Hematopoietic multipotent progenitor cell treated with erythropoietin and hydrocortisone succinate and interleukin-3 and kit ligand, for 8 days (in vitro differentiated cells): ENCODE measurements around the gene TMEM198.

Experiments
- DNase-seq: peaks from one replicate; pipeline ENCODE4 v3.0.0-alpha.2; 2015

TMEM198 gene

GRCh38 chr2:219591091-219591490 lies 47.3 kb downstream of the TMEM198 start:
- no peak for DNase-seq

- no peak for DNase-seq
Observed at GRCh38 chr2:219592736-219593135, 48.9 kb downstream of the TMEM198 start.

DNA sequence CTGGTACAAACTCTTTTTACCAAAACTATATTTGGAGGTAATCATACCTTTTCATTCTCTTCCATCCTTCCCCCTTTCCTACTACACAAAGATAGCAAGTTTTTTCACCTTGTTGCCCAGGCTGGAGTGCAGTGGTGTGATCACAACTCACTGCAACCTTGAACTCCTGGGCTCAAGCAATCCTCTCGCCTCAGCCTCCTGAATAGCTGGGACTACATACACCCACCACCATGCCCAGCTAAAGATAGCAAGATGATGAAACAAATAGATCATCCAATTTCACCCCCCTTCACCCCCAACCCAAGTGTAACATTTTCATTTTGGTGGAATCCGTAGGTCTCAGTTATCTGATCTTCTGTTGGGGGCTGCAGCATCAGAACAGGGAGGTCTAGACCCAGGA lies 49.3 kb downstream of the TMEM198 start:
- DNase-seq = no peak

DNA sequence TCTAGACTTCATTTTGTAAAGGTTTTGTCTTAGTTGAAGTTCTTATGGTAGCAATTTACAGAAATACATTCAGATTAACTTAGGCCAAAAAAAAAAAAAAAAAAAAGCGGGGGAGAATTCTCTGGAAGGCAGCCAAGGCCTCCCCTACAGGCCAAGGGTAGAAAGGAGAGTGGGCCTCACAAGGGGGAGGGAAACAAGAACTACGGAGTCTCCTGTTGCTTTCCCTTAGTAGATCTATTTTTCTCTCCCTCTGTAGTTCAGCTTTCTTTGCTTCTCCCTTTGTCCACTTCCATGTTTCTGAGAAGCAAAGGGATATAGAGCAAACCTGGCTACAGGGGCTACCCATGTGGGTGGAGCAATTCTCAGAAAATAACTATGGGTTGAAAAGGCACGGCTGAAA lies 51.4 kb downstream of the TMEM198 start:
- peak; percentile 67 for DNase-seq

DNA sequence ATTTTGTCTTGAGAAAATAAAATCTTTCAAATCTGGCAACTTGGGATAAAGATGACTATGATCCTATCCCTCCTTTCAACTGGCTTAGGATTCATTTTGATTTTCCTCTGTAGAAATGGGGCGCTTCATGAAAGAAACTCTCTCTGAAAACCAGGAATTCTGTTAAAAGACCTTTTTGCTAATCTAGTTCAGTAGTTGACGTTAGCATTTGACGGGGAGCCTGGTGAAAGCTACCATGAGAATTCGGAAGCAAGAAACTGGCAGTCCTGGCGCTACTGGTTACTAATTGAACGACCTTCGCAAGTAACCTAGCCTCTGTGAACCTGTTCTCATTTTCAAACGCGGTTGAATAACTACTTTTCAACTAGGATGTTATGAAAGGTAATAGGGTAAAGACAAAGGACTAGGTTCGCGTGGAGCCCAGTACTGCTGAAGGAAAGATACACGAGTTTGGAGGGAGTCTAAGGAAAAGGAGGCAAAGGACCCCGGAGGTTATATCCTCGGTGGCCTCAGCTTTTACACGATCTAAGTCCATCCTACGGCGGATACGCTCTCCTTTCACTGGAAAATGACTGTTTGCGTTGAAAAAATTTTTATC lies 53.2 kb downstream of the TMEM198 start:
- DNase-seq = no peak

- DNase-seq = peak; percentile 97
Observed at GRCh38 chr2:219597552-219598307, 53.9 kb downstream of the TMEM198 start, which contains the start of gene STK11IP. STK11IP (plus strand) TSS chr2:219597857; CDS start chr2:219598120, 263 bp downstream.

DNA sequence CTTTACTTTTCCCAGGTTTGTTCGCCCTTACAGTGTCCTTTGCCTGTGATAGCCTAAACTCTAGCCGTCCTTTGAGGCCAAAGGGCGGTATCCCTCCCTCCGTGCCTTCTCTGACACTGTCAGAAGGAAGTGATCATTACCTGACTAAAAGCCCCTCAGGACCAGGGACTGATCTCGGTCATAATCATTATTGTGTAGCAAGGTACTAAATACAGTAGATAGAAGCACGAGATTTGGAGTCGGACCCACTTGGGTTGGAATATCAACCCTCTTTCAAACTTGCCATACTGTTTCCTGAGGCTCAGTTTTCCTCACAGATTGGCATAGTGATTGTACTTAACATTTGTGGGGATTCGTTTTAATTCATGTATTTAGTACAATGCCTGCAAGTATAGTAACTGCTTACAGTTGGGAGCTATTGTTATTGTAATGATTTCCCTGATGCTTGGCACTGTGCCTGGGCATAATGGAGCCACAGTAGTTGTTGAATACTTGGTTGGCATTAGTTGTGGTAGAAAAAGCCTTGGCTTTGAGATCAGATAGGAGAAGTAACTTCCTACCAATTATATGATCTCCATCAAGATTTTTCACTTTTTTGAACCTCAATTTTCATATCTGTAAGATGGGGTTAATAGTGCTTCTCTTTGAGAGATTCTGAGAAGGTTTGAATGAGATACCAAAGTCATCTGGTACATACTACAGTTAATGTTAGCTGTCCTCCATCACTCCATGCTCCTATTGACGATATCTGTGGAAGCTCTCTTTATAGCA lies 54.7 kb downstream of the TMEM198 start:
- no peak for DNase-seq
